CD14-positive monocyte (primary cell): ENCODE results near the gene AGT. TPM values are rescaled to one million over a fixed set of nuclear protein-coding genes. Genes with fewer than 3 reads are reported as not detected.

ENCODE experiments used
- DNase-seq, 3 donors: peaks; one replicate each; pipeline ENCODE4 v3.0.0-alpha.2; 2011 to 2022
- H2AFZ ChIP-seq: 2 replicates; pipeline ENCODE4 v1.6.0; 2012; ENCODE audit warnings: mild to moderate bottlenecking, low read depth, low read length, inconsistent platforms; ENCODE audit not compliant: insufficient read depth, poor library complexity, severe bottlenecking
- H3K27ac ChIP-seq, 2 donors: 1 replicate in 1 of 2; 2 replicates in 1 of 2; pipeline ENCODE4 v1.5.1; 2012 to 2013; ENCODE audit warnings: low read length in 2 of 2, control low read depth in 1 of 2, inconsistent platforms in 1 of 2, low read depth in 1 of 2, mild to moderate bottlenecking in 1 of 2
- H3K27me3 ChIP-seq, 2 donors: one replicate each; pipeline versions ENCODE4 v1.6.0 to v1.6.1; 2011 to 2013; ENCODE audit warnings: low read length in 2 of 2; ENCODE audit not compliant: control insufficient read depth in 2 of 2, insufficient read depth in 2 of 2
- H3K36me3 ChIP-seq, 2 donors: replicated peaks in 1 of 2; 1 replicate in 1 of 2; 2 replicates in 1 of 2; pipeline versions ENCODE4 v1.5.1 to v1.6.1; 2012 to 2013; ENCODE audit warnings: low read length in 2 of 2, control low read depth in 1 of 2, inconsistent platforms in 1 of 2, mild to moderate bottlenecking in 1 of 2; ENCODE audit not compliant: insufficient read depth in 2 of 2, control insufficient read depth in 1 of 2
- H3K4me1 ChIP-seq, 2 donors: 1 replicate in 1 of 2; 2 replicates in 1 of 2; pipeline versions ENCODE4 v1.5.1 to v1.6.1; 2012 to 2013; ENCODE audit warnings: low read length in 2 of 2, control low read depth in 1 of 2, inconsistent platforms in 1 of 2, mild to moderate bottlenecking in 1 of 2, moderate library complexity in 1 of 2; ENCODE audit not compliant: insufficient read depth in 2 of 2, control insufficient read depth in 1 of 2
- H3K4me2 ChIP-seq: replicated peaks from 2 replicates; pipeline ENCODE3; 2012; ENCODE audit warnings: low read length, moderate library complexity, mild to moderate bottlenecking; ENCODE audit not compliant: poor library complexity, severe bottlenecking; ENCODE audit errors: extremely low read depth
- H3K4me3 ChIP-seq, 3 experiments: fragments of 200-600 bp in 1 of 3; sonication (generic) in 1 of 3; replicated peaks in 1 of 3; 1 replicate in 2 of 3; 2 replicates in 1 of 3; pipeline ENCODE4 v1.5.1; 2011 to 2013; ENCODE audit warnings: low read length in 3 of 3, mild to moderate bottlenecking in 3 of 3, control low read depth in 2 of 3, low read depth in 2 of 3, inconsistent platforms in 1 of 3, moderate library complexity in 1 of 3
- H3K79me2 ChIP-seq: 2 replicates; pipeline ENCODE4 v1.6.0; 2012; ENCODE audit warnings: mild to moderate bottlenecking, control low read depth, inconsistent platforms, low read length, moderate library complexity; ENCODE audit not compliant: insufficient read depth
- H3K9ac ChIP-seq: 2 replicates; pipeline ENCODE4 v1.6.0; 2017; ENCODE audit warnings: low read length, mild to moderate bottlenecking; ENCODE audit not compliant: insufficient read depth, poor library complexity, severe bottlenecking
- H3K9me3 ChIP-seq, 2 donors: replicated peaks in 1 of 2; 1 replicate in 1 of 2; 2 replicates in 1 of 2; pipeline versions ENCODE4 v1.5.1 to v1.6.1; 2012 to 2013; ENCODE audit warnings: low read length in 2 of 2, control low read depth in 1 of 2; ENCODE audit not compliant: control insufficient read depth in 1 of 2, insufficient read depth in 1 of 2
- H4K20me1 ChIP-seq: 2 replicates; pipeline ENCODE4 v1.6.0; 2012; ENCODE audit warnings: mild to moderate bottlenecking, low read length, control low read depth, moderate library complexity; ENCODE audit not compliant: insufficient read depth
- H3K27ac Mint-ChIP-seq, 7 donors: one replicate each; pipeline ENCODE4 v1.8.0; 2020; ENCODE audit warnings: mild to moderate bottlenecking in 7 of 7, mixed read lengths in 7 of 7, moderate library complexity in 6 of 7, inconsistent platforms in 2 of 7
- H3K27me3 Mint-ChIP-seq, 3 donors: one replicate each; pipeline ENCODE4 v1.8.0; 2021 to 2022; ENCODE audit warnings: low read depth in 3 of 3, mild to moderate bottlenecking in 3 of 3, mixed read lengths in 3 of 3, moderate library complexity in 3 of 3, inconsistent platforms in 1 of 3
- H3K36me3 Mint-ChIP-seq, 2 donors: one replicate each; pipeline ENCODE4 v1.8.0; 2020; ENCODE audit warnings: mixed read lengths in 2 of 2, inconsistent platforms in 1 of 2, mild to moderate bottlenecking in 1 of 2
- H3K4me1 Mint-ChIP-seq: one replicate; pipeline ENCODE4 v1.8.0; 2020; ENCODE audit warnings: mild to moderate bottlenecking, mixed read lengths
- H3K4me3 Mint-ChIP-seq, 2 donors: one replicate each; pipeline ENCODE4 v1.8.0; 2020; ENCODE audit warnings: mild to moderate bottlenecking in 2 of 2, mixed read lengths in 2 of 2, moderate library complexity in 1 of 2
- H3K9me3 Mint-ChIP-seq, 7 donors: one replicate each; pipeline ENCODE4 v1.8.0; 2020 to 2022; ENCODE audit warnings: mixed read lengths in 7 of 7, mild to moderate bottlenecking in 6 of 7, moderate library complexity in 6 of 7, inconsistent platforms in 2 of 7
- CTCF ChIP-seq: fragments of 200-600 bp; IDR thresholded peaks from one replicate; pipeline ENCODE4 v1.8.0; 2022; ENCODE audit warnings: antibody characterized with exemption, mild to moderate bottlenecking
- WGBS: methylation state at CpG from one replicate; pipeline ENCODE4 v1.1.5; 2013; ENCODE audit warnings: missing lambda C conversion rate; ENCODE audit not compliant: insufficient coverage; 5-methylcytosine and 5-hydroxymethylcytosine counted together
- intact Hi-C, 2 donors: fragments of 100-400 bp; cut with micrococcal nuclease; formaldehyde crosslinking; loops; one replicate each; pipeline versions ENCODE4 v1.15.0 to v1.15.1; 2023
- polyA plus RNA-seq, 3 donors: library from polyadenylated mRNA; depleted of rRNA in 1 of 3; unstranded in 2 of 3; stranded (reverse) in 1 of 3; fragments of 300-500 nt in 2 of 3; fragments of >200 nt in 1 of 3; fragmentation: Illumina TruSeq in 2 of 3; gene quantifications; 1 replicate in 2 of 3; 2 replicates in 1 of 3; pipeline ENCODE4 v1.2.3, GENCODE V29; 2012 to 2021

Gene AGT
- polyA plus RNA-seq, 3 donors = 0.04 TPM; not detected in 2

DNA sequence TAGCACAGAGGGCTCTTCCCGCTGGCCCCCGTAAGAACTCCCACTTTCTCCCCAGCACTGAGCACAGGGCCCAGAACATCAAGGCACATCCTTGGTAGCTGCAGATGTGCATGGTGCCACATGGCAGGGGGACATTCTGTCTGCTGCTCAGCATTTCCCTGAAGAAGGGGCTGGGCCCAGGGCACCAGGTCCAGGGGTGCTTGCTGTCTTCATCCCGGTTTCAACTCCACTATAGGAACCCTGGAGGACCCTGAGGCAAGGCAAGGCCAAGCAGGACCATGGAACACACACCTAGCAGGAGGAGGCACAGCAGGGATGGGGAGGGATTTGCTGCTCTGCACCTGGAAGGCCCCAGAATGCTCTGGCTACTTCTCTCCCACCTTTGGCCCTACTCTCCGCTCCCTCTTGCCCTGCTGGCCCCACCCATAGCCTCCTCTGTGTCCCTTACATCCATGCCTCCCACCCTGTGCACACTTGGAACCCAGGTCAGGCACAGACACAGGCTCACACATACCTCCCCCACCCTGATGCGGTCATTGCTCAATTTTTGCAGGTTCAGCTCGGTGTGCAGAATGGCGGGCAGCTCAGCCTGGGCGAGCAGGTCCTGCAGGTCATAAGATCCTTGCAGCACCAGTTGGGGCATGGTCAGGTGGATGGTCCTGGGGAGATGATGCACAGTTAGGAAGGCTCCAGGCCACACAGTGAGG lies 10.1 kb downstream of the AGT start:
- H3K79me2 ChIP-seq = no peaks in the 10 kb centered on the region
- no peaks in the 10 kb centered on the region for H3K9me3 ChIP-seq
- no peaks in the 10 kb centered on the region for H4K20me1 ChIP-seq
- H3K36me3 ChIP-seq = no peaks in the 10 kb centered on the region
- no peak overlapping the region for H3K4me3 Mint-ChIP-seq
- peak overlapping the region in 1 of 7 donors; percentile 27 for H3K27ac Mint-ChIP-seq
- no peaks in the 10 kb centered on the region for H3K9me3 Mint-ChIP-seq
- H3K27me3 Mint-ChIP-seq = peaks cover 5 to 20% (median 12%) of the 10 kb centered on the region in 3 donors
- intact Hi-C loops = no loop called here
- TF ChIP-seq CTCF = no peak
- peaks cover 0 to 5% of the 10 kb centered on the region in 2 donors for H3K4me1 ChIP-seq
- no peaks in the 10 kb centered on the region for H3K27me3 ChIP-seq
- H3K4me3 ChIP-seq = no peak overlapping the region
- H3K4me2 ChIP-seq = no peak overlapping the region
- 90% methylated on average over 6 of the region's 8 CpGs for WGBS
- H3K4me1 Mint-ChIP-seq = peaks cover 9% of the 10 kb centered on the region
- no peak for DNase-seq
- no peak overlapping the region for H2AFZ ChIP-seq
- no peak overlapping the region for H3K9ac ChIP-seq
- H3K36me3 Mint-ChIP-seq = no peaks in the 10 kb centered on the region
- H3K27ac ChIP-seq = no peak overlapping the region

GRCh38 chr1:230702934-230703678 lies 10.8 kb downstream of the AGT start:
- peaks cover 3% of the 10 kb centered on the region for H3K4me1 Mint-ChIP-seq
- Histone ChIP-seq H3K9ac (no peak overlapping the region), H3K4me3 (no peak overlapping the region), H3K4me1 (peaks cover 0 to 3% of the 10 kb centered on the region in 2 donors), H3K27ac (no peak overlapping the region), H2AFZ (no peak overlapping the region), H3K36me3 (no peaks in the 10 kb centered on the region), H4K20me1 (no peaks in the 10 kb centered on the region), H3K9me3 (no peaks in the 10 kb centered on the region), H3K27me3 (no peaks in the 10 kb centered on the region), H3K79me2 (no peaks in the 10 kb centered on the region), H3K4me2 (no peak overlapping the region)
- no peak overlapping the region for H3K4me3 Mint-ChIP-seq
- no peak overlapping the region for H3K27ac Mint-ChIP-seq
- 92% methylated on average over 11 of the region's 14 CpGs for WGBS
- TF ChIP-seq CTCF = no peak
- no peaks in the 10 kb centered on the region for H3K9me3 Mint-ChIP-seq
- no peak for DNase-seq
- H3K36me3 Mint-ChIP-seq = no peaks in the 10 kb centered on the region
- H3K27me3 Mint-ChIP-seq = peaks cover 5 to 15% (median 8%) of the 10 kb centered on the region in 3 donors
- intact Hi-C loops = no loop called here
